ENCODE measurements around the gene COL20A1.

COL20A1 gene

DNA sequence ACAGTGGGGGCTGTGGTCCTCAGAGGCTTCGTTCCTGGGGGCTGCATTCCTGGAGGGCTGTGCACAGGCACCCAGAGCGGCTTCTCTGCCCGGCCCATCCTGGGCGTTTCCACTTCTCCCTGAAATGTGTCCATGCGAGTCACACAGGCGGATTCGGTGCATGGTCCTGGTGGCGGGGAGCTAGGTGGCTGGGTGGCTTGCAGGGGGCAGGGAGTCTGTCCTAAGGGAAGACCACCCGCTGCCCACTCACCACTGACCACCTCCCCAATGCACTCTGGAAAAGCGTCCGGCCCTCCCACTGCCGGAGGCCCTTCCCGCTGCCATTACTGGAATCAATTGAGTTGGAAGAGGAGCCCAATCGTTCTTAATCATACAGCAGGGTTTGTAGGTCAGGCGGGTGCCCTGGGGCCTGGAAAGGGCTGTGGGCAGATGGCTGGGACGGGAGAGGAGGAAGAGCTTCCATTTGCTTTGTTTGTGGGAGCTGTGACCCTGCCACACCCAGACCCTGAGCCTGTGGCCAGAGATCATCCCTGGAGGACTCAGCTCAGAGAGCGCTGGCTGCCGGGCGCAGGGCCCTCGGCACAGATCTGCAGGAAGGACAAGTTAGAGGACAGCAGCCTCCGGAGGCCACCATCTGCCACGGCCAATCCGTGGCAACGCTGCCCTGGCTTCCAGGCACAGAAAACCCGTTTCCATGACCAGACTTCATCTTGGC, 61.8 kb downstream of the COL20A1 start:
- no peak for ATAC-seq
- no peak for TF ChIP-seq TCF4 (CRISPR knock-in tag; IDR thresholded peaks at IDR 0.05; ENCODE audit: borderline replicate concordance)
- TF ChIP-seq, protein P1, sequence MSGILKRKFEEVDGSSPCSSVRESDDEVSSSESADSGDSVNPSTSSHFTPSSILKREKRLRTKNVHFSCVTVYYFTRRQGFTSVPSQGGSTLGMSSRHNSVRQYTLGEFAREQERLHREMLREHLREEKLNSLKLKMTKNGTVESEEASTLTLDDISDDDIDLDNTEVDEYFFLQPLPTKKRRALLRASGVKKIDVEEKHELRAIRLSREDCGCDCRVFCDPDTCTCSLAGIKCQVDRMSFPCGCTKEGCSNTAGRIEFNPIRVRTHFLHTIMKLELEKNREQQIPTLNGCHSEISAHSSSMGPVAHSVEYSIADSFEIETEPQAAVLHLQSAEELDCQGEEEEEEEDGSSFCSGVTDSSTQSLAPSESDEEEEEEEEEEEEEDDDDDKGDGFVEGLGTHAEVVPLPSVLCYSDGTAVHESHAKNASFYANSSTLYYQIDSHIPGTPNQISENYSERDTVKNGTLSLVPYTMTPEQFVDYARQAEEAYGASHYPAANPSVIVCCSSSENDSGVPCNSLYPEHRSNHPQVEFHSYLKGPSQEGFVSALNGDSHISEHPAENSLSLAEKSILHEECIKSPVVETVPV (CRISPR knock-in tag; IDR thresholded peaks at IDR 0.05), result no peak
- TF ChIP-seq ARNTL (CRISPR knock-in tag; IDR thresholded peaks at IDR 0.05; ENCODE audit: borderline replicate concordance, low read depth), result no peak
- no peak for TF ChIP-seq ZNF70 (CRISPR knock-in tag; IDR thresholded peaks at IDR 0.05)
- no peak for TF ChIP-seq CSDC2 (CRISPR knock-in tag; IDR thresholded peaks at IDR 0.05)
- TF ChIP-seq, protein P2, sequence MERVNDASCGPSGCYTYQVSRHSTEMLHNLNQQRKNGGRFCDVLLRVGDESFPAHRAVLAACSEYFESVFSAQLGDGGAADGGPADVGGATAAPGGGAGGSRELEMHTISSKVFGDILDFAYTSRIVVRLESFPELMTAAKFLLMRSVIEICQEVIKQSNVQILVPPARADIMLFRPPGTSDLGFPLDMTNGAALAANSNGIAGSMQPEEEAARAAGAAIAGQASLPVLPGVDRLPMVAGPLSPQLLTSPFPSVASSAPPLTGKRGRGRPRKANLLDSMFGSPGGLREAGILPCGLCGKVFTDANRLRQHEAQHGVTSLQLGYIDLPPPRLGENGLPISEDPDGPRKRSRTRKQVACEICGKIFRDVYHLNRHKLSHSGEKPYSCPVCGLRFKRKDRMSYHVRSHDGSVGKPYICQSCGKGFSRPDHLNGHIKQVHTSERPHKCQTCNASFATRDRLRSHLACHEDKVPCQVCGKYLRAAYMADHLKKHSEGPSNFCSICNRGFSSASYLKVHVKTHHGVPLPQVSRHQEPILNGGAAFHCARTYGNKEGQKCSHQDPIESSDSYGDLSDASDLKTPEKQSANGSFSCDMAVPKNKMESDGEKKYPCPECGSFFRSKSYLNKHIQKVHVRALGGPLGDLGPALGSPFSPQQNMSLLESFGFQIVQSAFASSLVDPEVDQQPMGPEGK (CRISPR knock-in tag; IDR thresholded peaks at IDR 0.05; ENCODE audit: borderline replicate concordance), result no peak

DNA sequence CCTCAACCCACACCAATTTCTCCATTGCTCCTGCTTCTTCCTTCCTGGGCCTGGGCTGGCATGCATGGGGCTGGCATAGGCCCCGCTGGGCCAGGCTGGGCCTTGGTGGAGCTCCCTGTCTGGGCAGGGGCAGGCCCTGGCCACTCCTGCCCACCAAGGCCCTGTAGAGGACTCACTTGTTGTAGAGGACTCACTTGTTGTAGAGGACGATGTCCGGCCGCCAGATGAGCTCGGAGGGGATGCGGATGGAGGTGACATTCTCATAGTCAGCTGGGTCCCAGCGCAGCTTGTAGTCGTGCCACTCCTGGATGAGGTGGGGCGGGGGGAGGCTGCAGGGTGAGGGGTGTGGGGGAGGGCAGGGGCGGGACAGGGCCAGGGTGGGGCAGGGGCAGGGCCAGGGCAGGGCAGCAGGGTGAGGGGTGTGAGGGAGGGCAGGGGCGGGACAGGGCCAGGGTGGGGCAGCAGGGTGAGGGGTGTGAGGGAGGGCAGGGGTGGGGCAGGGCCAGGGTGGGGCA, 62.9 kb downstream of the COL20A1 start:
- TF ChIP-seq ZFP3 (CRISPR knock-in tag; IDR thresholded peaks at IDR 0.05), result no peak
- no peak for TF ChIP-seq OSR1 (CRISPR knock-in tag; IDR thresholded peaks at IDR 0.05)
- no peak for TF ChIP-seq ISL1 (CRISPR knock-in tag; IDR thresholded peaks at IDR 0.05)
- TF ChIP-seq, protein P3, sequence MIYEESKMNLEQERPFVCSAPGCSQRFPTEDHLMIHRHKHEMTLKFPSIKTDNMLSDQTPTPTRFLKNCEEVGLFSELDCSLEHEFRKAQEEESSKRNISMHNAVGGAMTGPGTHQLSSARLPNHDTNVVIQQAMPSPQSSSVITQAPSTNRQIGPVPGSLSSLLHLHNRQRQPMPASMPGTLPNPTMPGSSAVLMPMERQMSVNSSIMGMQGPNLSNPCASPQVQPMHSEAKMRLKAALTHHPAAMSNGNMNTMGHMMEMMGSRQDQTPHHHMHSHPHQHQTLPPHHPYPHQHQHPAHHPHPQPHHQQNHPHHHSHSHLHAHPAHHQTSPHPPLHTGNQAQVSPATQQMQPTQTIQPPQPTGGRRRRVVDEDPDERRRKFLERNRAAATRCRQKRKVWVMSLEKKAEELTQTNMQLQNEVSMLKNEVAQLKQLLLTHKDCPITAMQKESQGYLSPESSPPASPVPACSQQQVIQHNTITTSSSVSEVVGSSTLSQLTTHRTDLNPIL (CRISPR knock-in tag; IDR thresholded peaks at IDR 0.05; ENCODE audit: low read depth), result no peak
- TF ChIP-seq TCF4 (CRISPR knock-in tag; IDR thresholded peaks at IDR 0.05; ENCODE audit: borderline replicate concordance), result no peak
- TF ChIP-seq PPARA (CRISPR knock-in tag; IDR thresholded peaks at IDR 0.05; ENCODE audit: borderline replicate concordance), result no peak
- TF ChIP-seq SNAI2 (CRISPR knock-in tag; IDR thresholded peaks at IDR 0.05), result no peak
- no peak for TF ChIP-seq ZNF70 (CRISPR knock-in tag; IDR thresholded peaks at IDR 0.05)
- TF ChIP-seq, protein P4, sequence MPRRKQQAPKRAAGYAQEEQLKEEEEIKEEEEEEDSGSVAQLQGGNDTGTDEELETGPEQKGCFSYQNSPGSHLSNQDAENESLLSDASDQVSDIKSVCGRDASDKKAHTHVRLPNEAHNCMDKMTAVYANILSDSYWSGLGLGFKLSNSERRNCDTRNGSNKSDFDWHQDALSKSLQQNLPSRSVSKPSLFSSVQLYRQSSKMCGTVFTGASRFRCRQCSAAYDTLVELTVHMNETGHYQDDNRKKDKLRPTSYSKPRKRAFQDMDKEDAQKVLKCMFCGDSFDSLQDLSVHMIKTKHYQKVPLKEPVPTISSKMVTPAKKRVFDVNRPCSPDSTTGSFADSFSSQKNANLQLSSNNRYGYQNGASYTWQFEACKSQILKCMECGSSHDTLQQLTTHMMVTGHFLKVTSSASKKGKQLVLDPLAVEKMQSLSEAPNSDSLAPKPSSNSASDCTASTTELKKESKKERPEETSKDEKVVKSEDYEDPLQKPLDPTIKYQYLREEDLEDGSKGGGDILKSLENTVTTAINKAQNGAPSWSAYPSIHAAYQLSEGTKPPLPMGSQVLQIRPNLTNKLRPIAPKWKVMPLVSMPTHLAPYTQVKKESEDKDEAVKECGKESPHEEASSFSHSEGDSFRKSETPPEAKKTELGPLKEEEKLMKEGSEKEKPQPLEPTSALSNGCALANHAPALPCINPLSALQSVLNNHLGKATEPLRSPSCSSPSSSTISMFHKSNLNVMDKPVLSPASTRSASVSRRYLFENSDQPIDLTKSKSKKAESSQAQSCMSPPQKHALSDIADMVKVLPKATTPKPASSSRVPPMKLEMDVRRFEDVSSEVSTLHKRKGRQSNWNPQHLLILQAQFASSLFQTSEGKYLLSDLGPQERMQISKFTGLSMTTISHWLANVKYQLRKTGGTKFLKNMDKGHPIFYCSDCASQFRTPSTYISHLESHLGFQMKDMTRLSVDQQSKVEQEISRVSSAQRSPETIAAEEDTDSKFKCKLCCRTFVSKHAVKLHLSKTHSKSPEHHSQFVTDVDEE (CRISPR knock-in tag; IDR thresholded peaks at IDR 0.05), result no peak
- no peak for TF ChIP-seq ZNF565 (CRISPR knock-in tag; conservative IDR thresholded peaks at IDR 0.05; ENCODE audit: low read depth)
- TF ChIP-seq RARB (CRISPR knock-in tag; IDR thresholded peaks at IDR 0.05), result no peak
- TF ChIP-seq BACH2 (CRISPR knock-in tag; IDR thresholded peaks at IDR 0.05; ENCODE audit: borderline replicate concordance), result no peak
- TF ChIP-seq ESRRG (CRISPR knock-in tag; IDR thresholded peaks at IDR 0.05), result no peak
- no peak for TF ChIP-seq ZNF8 (CRISPR knock-in tag; IDR thresholded peaks at IDR 0.05)
- no peak for TF ChIP-seq ZC3H10 (CRISPR knock-in tag; IDR thresholded peaks at IDR 0.05)
- no peak for TF ChIP-seq GLIS3 (CRISPR knock-in tag; IDR thresholded peaks at IDR 0.05)
- no peak for TF ChIP-seq ARNTL (CRISPR knock-in tag; IDR thresholded peaks at IDR 0.05; ENCODE audit: borderline replicate concordance, low read depth)
- TF ChIP-seq, protein P2 (CRISPR knock-in tag; IDR thresholded peaks at IDR 0.05; ENCODE audit: borderline replicate concordance), result no peak
- no peak for TF ChIP-seq ZFP30 (CRISPR knock-in tag; IDR thresholded peaks at IDR 0.05)
- ATAC-seq, result no peak
